Astrocyte of the hippocampus (primary cell): Measurements from ENCODE around the gene DPYSL4.

Experiments used
- DNase-seq: peaks from one replicate; pipeline ENCODE4 v3.0.0; 2011; ENCODE audit warnings: low read depth, low spot score

The DPYSL4 gene

DNA sequence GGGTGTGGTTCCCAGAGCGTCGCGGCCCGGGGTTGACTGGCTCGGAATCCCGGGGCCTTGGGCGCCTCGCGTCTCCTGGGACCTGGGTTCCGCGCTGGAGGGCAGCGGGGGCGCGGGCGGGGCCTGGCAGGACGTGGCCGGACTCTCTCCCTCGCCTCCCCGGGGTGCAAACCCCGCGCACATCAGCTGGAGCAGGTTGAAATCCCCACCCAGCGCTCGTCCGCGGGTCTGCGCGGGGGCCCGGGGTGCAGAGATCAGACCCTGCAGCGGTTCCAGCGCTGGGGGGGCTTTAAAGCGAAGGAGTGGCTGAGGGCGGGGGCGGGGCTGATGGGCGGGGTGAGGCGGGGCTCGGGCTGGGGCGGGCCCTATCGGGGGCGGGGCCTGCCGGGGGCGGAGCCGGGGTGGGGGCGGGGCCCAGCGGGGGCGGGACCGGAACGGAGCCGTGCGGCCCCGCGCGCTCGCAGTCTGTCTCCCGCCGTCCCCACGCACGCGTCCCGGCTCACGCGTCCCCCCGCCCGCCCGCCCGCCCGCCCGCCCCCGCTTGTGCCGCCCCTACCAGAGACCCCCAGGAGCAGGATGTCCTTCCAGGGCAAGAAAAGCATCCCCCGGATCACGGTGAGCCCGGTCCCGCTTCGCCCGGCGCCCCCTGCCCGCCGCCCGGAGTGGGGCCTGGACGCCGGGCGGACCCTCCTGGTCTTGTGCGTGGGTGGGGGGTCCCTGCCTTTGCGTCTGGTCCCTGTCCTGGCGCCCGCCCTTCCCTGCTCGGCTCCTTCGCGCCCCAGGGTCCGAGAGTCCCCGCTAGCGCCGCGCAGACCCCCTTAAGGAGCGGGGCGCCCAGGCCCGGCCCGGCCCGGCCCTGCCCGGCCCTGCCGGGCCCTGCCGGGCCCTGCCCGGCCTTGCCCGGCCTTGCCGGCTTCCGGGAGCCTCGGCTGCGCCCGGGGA lies at the start of gene DPYSL4:
Gene DPYSL4 (plus strand): TSS at position 461 of the 942 bp plus-strand sequence. CDS start 116 bp downstream, at position 577.
- DNase-seq = peak; percentile 53

DNA sequence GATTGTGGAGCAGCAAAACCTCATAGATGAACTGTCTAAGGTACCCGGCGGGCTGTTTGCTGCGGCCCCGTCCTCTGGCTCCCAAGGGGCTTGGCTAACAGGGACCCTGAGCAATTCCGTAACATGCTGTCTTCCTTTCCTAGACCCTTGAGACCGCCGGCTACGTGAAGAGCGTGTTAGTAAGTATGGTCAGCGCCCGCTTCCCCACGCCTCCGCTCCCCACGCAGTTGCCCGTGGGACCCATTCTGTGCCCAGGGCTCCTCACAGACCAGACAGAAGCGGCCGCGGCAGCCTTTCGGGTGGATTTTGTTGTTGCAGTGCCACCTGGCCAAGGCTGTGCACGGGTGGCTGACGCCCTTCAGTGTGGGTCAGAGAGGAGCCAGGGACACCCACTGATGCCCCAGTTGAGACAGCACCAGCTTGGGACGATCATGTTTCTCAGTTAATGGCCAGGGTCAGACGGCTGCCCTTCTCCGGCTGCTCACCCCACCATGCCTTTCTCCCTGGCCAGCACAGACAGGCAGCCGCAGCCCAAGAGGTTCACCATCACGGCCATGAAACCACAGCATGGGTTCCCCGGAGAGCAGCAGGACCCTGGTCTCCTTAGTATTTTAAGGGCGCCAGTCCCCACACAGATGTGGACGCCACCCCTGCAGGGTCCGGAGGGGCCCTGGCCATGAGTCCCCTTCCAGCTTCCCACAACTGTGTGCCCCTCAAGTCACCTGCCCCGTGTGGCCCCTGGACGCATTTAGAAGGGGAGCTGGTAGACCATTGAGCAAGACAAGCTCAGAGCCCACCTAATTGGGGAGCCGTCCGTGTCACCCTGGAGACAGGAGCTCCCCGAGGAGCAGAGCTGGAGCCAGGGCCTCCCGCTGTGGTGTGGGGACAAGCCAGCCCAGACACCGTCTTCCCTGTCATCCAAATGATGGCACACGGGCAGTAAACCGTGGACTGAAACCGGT lies 49.4 kb upstream of the DPYSL4 start:
- no peak for DNase-seq

DNA sequence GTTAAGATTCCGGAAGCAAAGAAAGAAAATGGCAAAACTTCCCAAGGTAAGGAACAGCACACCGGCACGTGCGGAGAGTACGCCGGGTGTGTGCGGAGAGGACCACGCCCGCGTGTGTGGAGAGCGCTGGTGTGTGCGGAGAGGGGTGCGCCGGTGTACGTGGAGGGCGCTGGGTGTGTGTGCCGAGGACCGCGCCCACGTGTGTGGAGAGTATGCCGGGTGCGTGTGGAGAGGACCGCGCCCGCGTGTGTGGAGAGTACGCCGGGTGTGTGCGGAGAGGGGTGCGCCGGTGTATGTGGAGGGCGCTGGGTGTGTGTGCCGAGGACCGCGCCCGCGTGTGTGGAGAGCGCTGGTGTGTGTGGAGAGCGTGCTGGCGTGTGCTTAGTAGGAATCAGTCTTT lies 48.6 kb upstream of the DPYSL4 start:
- DNase-seq = no peak

DNA sequence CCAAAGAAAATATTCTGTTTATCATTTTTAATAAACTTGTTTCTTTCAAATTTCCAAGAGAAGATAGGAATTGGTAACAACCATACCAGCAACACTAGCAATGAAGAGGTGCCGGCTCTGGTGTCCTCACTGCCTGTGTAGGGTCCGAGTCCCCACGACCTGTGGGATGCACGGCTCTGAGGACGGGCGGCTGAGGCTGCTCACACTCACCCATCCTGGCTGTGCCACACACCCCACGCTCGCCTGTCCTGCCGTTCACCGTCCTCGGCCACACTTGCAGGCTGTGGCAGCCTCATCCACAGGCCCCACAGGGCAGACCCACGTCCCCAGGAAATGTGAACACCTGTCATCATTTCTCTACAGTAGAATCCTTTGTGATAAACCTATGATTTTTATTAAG lies 48.2 kb upstream of the DPYSL4 start:
- DNase-seq = no peak

DNA sequence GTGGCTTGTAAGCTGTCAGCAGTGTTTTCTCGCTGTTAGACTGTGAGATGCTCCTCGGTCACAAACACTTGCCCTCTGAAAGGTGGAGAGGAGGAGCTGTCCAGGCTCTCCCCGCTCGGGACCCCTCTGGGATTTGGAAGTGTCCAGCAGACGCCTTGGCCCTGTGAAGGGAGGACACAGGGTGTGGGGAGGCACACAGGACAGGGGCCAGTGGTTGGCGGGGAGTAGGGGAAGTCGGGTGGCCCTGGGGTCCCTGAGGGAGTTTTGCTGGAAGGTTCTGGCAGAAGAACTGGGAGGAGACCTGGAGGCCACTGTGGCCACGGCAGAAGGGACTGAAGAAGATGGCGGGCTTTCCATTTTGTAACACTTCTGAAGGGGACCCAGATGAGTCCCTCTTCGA lies 47.2 kb upstream of the DPYSL4 start:
- DNase-seq = no peak

DNA sequence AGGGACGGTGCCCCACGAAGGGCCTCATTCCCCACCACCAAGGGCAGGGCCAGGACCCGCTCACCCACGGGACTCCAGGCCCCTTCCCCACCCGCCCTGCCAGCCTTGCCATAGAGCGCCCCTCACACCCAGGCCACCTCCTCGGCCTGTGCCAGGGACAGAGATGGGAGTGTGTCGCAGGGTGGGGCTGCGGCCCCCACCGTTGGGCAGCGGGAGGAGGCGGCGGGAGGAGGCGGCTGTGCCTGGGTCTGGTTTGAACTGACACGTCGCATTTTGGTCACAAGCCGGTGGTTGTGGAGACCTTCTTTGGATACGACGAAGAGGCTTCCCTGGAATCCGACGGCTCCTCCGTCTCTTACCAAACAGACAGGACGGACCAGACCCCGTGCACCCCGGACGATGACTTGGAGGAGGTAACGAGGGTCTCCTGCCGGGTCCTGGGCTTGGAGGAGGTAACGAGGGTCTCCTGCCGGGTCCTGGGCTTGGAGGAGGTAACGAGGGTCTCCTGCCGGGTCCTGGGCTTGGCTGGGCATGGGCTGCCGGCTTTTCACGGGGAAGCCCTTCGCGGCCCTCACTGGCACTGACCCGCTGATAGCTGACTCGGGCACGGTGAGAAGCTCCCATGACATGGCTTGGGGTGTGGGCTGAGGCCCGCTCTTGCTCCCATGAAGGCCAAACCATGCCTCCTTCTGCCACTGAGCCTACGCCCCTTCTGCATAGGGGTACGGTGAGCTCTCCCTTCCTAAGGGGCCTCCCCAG lies 46.4 kb upstream of the DPYSL4 start:
- no peak for DNase-seq

DNA sequence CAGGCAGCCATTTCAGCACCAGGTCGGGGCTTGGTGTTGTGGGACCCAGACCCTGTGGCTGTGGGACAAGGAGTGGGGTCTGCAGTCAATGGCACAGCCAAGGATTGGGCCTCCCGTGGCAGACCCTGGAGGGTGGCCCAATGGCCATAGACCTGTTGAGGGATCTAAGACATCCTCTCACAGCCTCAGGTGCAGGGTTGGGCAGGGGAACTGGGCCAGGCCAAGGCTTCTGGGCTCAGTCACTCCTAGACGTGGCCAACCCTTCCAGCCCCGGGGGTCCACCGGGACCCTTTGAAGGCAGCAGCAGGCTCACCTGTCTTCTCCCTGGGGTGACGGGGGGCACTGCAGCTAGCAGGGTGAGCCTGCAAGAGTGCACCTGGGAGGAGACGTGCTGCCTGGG lies 45.7 kb upstream of the DPYSL4 start:
- DNase-seq = no peak

DNA sequence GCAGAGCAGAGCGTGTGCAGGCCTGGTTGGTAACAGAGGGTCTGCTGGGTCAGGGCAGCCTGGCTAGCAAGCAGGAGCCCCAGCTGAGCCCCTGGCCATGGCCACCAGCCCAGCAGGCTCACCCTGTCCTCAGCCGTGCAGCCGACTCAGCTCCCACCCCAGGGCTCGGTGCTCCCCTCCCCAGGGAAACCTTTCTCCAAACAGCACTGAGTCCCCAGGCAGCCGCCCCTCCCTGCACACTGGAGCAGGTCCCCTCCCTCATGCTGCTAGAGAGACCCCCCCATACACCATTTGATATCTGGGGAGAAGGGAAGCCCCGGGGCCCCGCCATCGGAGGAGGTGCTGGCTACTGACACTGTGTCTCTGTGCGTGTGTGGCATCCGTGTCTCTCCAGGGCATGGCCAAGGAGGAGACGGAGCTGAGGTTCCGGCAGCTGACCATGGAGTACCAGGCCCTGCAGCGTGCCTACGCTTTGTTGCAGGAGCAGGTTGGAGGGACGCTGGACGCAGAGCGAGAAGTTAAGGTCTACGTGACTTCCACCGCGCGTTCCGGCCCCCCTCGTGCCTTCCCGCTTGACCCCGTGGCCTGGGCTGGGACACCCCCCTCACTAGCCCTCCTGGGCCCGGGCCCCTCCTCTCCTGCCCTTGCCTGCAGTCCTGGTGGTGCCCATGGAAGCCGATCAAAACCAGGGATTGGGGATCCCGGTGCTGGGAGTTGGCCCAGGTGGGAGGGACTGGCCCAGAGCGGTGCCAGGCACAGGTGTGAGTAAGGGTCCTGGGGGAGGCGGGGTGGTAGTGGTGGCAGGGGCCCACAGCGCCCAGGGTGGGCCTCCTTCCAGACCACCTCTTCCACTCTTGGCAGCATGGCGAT lies 45.0 kb upstream of the DPYSL4 start:
- DNase-seq = no peak

DNA sequence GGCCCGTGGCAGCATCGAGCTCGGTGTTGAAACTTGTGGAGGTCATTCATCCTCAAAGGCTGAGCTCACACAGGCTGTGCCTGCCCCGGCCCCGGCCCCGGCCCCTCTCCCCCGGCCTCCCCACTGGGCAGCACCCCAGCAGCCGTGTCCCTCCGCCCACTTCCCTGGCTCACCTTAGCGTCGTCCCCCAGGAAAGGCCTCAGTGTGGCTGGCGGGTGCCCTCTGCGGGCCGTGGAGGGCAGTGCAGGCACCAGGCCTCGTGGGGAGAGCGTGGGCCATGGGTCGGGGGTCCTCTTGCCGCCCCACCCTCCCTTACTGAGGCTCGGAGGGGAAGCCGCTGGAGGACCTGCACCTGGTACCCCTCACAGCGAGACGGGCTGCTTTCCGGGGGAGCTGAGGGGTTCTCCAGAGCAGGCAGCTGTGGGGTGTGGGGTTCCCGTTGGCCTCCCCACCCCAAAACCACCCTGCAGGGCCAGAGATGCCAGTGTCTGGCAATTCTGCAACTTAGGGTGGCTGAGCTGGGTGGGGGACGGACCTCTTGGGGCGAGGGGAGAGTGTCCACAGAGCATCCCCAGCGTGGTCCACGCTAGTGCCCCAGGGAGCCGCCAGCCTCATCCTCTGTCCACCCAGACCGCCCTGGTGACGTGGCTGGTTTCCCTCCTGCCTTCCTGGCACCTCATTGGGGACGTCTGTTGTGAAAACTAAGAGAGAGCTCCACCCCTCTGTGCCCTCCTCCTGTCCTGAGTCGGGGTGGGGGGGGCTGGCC lies 44.2 kb upstream of the DPYSL4 start:
- DNase-seq = peak; percentile 45

DNA sequence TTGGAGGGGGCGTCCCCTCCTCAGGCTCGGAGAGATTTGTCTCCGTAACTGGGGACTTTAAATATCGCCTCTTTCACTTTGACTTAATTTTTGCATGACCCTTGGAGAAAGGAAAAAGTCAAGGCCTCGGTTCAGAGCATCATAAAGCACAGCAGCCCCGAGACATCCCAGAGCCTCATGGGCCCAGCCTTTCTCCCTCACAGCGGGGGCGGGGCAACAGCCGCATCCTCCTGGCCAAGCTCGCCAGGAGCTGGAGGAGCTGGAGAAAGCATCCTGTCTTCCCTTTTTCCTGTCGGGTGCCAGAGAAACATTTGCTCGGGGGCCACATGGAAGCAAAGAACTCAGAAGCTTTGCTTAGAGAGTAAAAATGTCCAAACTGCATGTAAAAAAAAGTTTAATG lies 43.6 kb upstream of the DPYSL4 start:
- DNase-seq = no peak

DNA sequence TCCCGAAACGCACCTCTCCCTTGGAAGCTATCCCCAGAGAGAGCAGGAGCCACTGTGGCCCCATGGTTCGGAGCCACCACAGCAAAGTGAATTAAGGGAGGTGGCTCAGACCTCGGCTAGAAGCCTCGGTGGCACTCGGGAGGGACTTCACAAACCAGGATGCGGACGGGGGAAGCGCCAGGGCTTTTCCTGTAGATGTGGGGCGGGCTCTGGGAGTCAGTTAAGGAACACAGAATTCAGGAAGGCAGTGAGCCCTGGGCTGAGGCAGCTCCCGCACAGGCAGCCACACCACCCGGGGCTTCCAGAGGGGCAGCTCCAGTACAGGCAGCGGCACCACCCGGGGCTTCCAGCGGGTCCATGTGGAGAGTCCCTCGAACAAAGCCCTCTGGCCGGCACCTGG lies 42.7 kb upstream of the DPYSL4 start:
- DNase-seq = no peak

DNA sequence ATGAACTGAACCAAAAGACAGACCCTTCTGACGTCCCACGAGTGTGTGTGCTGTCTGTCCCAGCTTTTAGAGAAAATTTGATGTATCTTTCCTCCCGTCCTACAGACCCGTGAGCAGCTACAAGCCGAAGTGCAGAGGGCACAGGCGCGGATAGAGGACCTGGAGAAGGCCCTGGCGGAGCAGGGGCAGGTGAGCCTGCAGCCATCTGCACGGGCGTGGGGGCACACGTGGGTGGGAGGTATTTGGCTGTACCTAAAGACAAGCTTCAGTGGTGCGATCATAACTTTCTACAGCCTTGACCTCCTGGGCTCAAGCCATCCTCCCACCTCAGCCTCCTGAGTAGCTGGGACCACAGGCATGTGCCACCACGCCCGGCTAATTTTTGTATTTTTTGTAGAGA lies 41.7 kb upstream of the DPYSL4 start:
- no peak for DNase-seq

DNA sequence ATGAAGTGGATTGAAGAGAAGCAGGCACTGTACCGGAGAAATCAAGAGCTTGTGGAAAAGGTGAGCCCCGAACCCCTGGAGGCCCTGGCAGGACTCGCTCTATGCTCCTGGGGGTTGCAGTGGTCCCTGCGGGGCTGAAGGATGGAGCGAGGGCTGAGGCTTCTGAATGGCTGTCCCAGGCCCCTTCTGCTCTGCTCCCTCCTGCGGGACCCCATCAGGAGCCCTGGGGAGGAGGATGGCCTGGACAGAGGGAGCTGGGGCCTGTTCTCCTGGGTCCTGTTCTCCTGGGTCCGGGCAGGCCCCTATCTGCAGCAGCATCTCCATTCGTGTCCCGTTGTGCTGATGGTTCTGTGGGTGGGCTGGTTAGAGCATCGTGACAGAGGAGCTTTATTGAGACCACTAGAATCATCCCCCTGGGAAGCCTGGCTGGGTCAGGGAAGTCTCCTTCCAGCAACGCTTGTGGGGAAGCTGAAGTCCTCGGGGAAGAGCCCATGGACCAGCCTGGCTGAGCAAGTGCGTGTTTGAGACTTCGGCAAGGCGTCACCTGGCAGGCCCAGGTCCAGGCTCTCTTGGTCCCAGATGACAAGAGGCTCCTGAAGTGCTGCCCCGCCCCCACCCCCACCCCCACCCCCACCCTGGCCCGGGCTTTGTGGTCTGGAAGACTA lies 41.1 kb upstream of the DPYSL4 start:
- DNase-seq = no peak

DNA sequence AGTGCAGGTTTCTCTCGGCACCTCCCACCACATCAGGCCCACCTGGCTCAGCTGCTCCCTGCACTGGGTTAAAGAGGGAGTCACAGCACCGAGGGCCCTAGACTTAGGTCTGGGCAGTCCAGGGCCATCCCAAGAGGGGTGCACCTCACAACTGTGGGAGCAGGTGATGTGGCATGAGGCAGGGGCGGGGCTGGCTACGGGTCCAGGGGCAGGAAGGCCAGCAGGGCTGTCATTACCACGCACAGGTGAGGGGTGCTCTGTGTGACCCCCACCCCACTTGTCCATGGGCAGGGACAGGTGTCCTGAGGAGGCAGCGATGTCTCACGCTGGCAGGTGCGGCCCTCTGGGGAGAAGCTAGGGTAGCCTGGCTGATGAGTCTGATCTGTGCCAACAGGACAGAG lies 40.5 kb upstream of the DPYSL4 start:
- no peak for DNase-seq

DNA sequence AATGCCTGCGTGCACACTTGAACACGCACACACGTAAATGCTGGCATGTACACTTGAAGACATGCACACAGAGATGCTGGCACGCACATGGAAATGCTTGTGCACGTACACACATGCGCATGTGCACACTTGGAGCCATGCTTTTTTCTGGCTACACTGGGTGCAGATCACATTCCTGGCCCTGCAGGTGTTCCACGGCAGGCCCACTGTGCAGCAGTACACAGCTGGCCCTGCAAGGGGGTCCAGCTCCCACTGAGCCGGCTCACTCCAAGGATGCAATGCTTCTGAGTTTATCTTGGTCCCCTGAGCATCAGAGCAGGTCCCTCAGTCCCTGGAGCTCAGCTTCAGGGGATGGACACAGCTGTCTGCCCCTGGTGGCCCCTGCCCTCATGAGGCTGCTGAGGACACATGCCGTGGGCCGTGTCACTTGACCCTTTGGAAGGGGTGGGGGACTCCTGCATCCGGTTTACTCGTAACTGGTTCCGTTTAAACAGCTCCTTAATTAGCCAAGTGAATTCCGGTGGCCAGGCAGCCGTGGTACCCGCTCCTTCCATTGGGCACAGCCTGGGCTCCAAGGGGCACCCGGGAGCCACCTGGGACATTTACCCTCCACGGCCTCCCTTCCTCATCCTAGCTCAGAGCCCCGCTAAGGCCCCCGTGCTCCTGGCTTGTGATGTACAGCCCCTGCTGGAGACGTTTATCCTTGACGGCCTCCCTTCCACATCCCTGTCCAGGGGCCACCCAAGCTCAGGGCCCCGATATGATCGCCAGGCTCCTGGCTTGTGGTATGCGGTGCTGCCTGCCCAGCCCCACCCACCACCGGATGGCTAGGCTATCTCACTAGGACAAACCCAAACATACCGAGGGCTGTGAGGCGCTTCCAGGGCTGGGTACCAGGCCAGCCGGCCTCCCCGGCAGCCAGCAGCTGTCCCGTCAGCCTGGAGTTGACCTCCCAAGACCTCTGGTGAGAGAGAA lies 39.5 kb upstream of the DPYSL4 start:
- no peak for DNase-seq

DNA sequence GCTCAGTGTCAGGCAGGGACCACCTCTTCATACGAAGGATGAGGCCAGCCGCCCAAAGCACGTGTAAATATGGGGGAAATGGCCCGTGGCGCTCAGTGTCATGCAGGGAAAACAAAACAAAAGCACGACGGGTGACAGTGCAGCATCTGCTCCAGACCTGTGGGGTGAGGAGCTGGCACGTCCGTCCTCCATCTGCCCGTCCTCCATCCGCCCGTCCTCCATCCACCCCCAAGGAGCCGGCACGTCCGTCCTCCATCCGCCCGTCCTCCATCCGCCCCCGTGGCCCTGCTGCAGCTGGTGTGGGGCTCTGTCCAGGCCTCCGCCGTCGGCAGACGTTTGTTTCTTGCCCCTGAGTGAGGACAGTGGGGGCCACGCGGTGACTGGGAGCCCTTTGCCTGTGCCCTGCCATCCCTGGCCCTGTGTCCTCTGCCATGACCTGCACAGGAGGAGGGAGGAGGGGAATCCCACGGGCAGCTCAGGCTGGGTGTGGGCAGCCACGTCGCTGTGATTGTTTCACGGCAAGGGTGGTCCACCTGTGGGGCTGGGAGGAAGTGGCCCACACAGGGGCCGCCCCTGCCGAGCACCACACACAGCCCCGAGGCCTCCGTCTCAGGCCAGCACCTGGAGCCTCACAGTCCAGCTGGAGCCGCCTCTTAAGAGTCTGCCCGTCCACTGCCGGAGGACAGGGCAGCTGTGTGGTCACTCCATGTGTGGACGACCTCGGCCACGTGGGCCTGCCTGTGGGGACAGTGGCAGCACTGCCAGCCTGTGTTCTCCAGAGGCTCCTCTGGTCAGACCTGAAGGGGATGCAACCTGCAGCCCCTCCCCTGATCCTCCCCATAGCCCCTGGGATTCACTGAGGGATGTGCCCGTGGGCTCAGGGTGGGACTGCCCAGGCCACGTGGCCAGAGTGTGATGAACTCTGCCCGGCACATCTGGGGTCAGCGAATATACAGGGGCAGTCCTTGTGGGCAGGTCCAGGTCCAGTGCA lies 38.2 kb upstream of the DPYSL4 start:
- DNase-seq = no peak

DNA sequence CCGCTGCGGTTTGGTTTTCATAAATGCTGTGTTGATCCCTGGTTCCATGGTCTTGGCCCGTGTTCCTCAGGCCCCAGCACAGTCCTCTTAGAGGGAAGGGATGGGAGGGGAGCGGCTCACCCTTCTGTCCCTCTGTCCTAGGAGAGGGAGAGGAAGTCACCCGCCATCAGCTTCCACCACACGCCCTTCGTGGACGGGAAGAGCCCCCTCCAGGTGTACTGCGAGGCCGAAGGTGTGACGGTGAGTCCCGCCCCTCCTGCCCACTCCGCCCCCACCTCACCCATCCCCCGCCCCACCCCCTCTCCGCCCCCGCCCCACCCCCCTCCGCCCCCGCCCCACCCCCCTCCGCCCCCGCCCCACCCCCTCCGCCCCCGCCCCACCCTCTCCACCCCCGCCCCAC lies 37.5 kb upstream of the DPYSL4 start:
- no peak for DNase-seq
